Measurements from ENCODE around the gene CYP1A2.

DNA sequence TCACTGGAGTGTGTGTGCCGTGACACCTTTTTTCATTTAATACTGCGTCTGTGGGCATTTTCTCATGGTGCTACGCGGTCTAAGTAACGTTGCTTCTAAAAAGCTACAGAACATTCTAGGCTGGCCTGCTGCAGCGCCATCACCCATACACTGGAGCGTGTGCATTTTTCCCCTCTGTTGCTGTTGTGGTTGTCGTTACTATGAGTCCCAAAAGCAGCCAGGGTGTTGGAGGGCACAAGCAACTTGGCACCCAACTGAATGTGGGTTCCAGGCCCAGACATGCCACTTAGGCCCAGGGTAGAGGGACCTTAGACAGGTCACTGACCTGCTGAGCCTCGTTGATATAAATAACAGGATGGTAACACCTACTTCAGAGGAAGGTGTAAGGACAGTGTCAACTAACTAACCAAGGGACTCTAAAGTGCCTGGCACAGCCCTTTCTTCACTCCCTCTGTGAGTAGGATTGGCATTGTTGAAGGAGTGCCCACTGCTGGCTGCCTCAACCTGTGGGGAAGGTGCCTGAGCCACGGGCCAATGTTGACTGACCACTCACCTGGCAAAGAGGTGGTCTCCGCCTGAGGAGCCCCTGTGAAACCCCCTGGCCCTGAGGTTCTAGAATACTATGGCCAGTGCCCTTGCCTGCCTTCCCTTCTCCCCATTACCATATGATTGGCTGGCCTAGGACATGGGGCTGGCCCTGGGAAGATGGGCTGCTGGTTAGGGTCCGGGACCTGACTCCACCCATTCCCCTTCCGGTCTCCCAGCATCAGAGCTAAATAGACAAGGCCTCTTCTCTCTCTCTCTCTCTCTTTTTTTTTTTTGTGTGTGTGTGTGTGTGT is 36.8 kb downstream of the CYP1A2 start:
- no peak for TF ChIP-seq EZH2 (IDR thresholded peaks at IDR 0.05; ENCODE audit: insufficient read depth, poor library complexity, severe bottlenecking)
- no peak for TF ChIP-seq EZH2phosphoT487 (IDR thresholded peaks at IDR 0.05; ENCODE audit: insufficient read depth, low read depth)

Data from GM23248 (cell line).